Bone marrow (tissue), 2 donors: ENCODE data around the gene NDOR1.

Source experiments
- DNase-seq, 2 donors: peaks; one replicate each; lab custom pipeline; 2025; lab: John Stamatoyannopoulos, UW

Gene NDOR1

GRCh38 chr9:137198902-137199283, 6.6 kb upstream of the NDOR1 start:
- DNase-seq, result no peak

- DNase-seq, result no peak
Measured at GRCh38 chr9:137199411-137200121, 5.9 kb upstream of the NDOR1 start.

- DNase-seq, result peak; percentile 85 to 99
Measured at GRCh38 chr9:137200311-137201204, 4.9 kb upstream of the NDOR1 start, which contains the start of gene TPRN. Gene TPRN (minus strand): TSS chr9:137200741. CDS start chr9:137200711, 30 bp downstream.

- DNase-seq, result no peak
Measured at GRCh38 chr9:137201205-137201868, 4.2 kb upstream of the NDOR1 start.

- no peak for DNase-seq
Measured at GRCh38 chr9:137202966-137203365, 2.5 kb upstream of the NDOR1 start.

- no peak for DNase-seq
Measured at GRCh38 chr9:137204731-137205125, 772 bp upstream of the NDOR1 start.

GRCh38 chr9:137206602-137207001, 1.1 kb downstream of the NDOR1 start:
- no peak for DNase-seq

GRCh38 chr9:137211532-137211931, 6.0 kb downstream of the NDOR1 start:
- DNase-seq, result no peak

- no peak for DNase-seq
Measured at GRCh38 chr9:137212520-137212919, 7.0 kb downstream of the NDOR1 start.

GRCh38 chr9:137213160-137214060, 7.9 kb downstream of the NDOR1 start:
- no peak for DNase-seq

- DNase-seq, result no peak
Measured at GRCh38 chr9:137214620-137215019, 9.1 kb downstream of the NDOR1 start.

- no peak for DNase-seq
Measured at GRCh38 chr9:137215196-137215986, 9.9 kb downstream of the NDOR1 start.

- DNase-seq, result no peak
Measured at GRCh38 chr9:137216188-137216965, 10.9 kb downstream of the NDOR1 start.

GRCh38 chr9:137217276-137218211, 12.0 kb downstream of the NDOR1 start:
- no peak for DNase-seq

- no peak for DNase-seq
Measured at GRCh38 chr9:137218212-137218753, 12.8 kb downstream of the NDOR1 start.

GRCh38 chr9:137218754-137219271, 13.3 kb downstream of the NDOR1 start:
- no peak for DNase-seq

GRCh38 chr9:137219757-137220316, 14.3 kb downstream of the NDOR1 start:
- DNase-seq, result no peak
